HG03565 (cell line): ENCODE results near the gene LHFPL6.

Source experiments
- ATAC-seq: cut with Tn5 transposase; IDR thresholded peaks from one replicate; pipeline ENCODE4 v1.9.1; 2021; ENCODE audit warnings: mild to moderate bottlenecking, moderate library complexity; ENCODE audit not compliant: unreplicated experiment

Gene LHFPL6

GRCh38 chr13:39481491-39481890 lies 121.5 kb downstream of the LHFPL6 start:
- ATAC-seq: no peak

- ATAC-seq: no peak
Measured at GRCh38 chr13:39474600-39474999, 128.4 kb downstream of the LHFPL6 start.

- ATAC-seq: no peak
Measured at GRCh38 chr13:39469676-39470075, 133.3 kb downstream of the LHFPL6 start.

- ATAC-seq: no peak
Measured at GRCh38 chr13:39468306-39468705, 134.7 kb downstream of the LHFPL6 start.

- ATAC-seq: no peak
Measured at GRCh38 chr13:39463611-39464010, 139.4 kb downstream of the LHFPL6 start.

GRCh38 chr13:39462906-39463305 lies 140.1 kb downstream of the LHFPL6 start:
- no peak for ATAC-seq

GRCh38 chr13:39462428-39462827 lies 140.6 kb downstream of the LHFPL6 start:
- no peak for ATAC-seq

GRCh38 chr13:39461685-39462266 lies 141.2 kb downstream of the LHFPL6 start:
- ATAC-seq: no peak

GRCh38 chr13:39457274-39457673 lies 145.7 kb downstream of the LHFPL6 start:
- no peak for ATAC-seq

GRCh38 chr13:39455521-39456175 lies 147.3 kb downstream of the LHFPL6 start:
- ATAC-seq: no peak

GRCh38 chr13:39452834-39453233 lies 150.2 kb downstream of the LHFPL6 start:
- no peak for ATAC-seq

- ATAC-seq: no peak
Measured at GRCh38 chr13:39452417-39452816, 150.6 kb downstream of the LHFPL6 start.

- ATAC-seq: no peak
Measured at GRCh38 chr13:39451860-39452301, 151.1 kb downstream of the LHFPL6 start.

- no peak for ATAC-seq
Measured at GRCh38 chr13:39451301-39451700, 151.7 kb downstream of the LHFPL6 start.

- ATAC-seq: no peak
Measured at GRCh38 chr13:39450176-39450575, 152.8 kb downstream of the LHFPL6 start.

- ATAC-seq: no peak
Measured at GRCh38 chr13:39448834-39449233, 154.2 kb downstream of the LHFPL6 start.

- ATAC-seq: no peak
Measured at GRCh38 chr13:39446865-39447264, 156.1 kb downstream of the LHFPL6 start.

GRCh38 chr13:39444866-39445265 lies 158.1 kb downstream of the LHFPL6 start:
- no peak for ATAC-seq

GRCh38 chr13:39433651-39434050 lies 169.3 kb downstream of the LHFPL6 start:
- ATAC-seq: no peak

GRCh38 chr13:39432196-39432595 lies 170.8 kb downstream of the LHFPL6 start:
- no peak for ATAC-seq

GRCh38 chr13:39422845-39423565 lies 180.0 kb downstream of the LHFPL6 start:
- ATAC-seq: no peak

- no peak for ATAC-seq
Measured at GRCh38 chr13:39419876-39420275, 183.1 kb downstream of the LHFPL6 start.
